ENCODE data around the gene KIAA1328.

KIAA1328 gene

GRCh38 chr18:36843784-36844183, 14.9 kb downstream of the KIAA1328 start:
- TF ChIP-seq SPI1 (IDR thresholded peaks at IDR 0.05; ENCODE audit: borderline replicate concordance, low read depth) (no peak), REST (IDR thresholded peaks at IDR 0.05; ENCODE audit: insufficient replicate concordance, low read depth) (no peak), POLR2AphosphoS5 (IDR thresholded peaks at IDR 0.05; ENCODE audit: low read depth) (no peak), GABPA (IDR thresholded peaks at IDR 0.05; ENCODE audit: low read depth) (no peak)
- TF ChIP-seq, protein P1, sequence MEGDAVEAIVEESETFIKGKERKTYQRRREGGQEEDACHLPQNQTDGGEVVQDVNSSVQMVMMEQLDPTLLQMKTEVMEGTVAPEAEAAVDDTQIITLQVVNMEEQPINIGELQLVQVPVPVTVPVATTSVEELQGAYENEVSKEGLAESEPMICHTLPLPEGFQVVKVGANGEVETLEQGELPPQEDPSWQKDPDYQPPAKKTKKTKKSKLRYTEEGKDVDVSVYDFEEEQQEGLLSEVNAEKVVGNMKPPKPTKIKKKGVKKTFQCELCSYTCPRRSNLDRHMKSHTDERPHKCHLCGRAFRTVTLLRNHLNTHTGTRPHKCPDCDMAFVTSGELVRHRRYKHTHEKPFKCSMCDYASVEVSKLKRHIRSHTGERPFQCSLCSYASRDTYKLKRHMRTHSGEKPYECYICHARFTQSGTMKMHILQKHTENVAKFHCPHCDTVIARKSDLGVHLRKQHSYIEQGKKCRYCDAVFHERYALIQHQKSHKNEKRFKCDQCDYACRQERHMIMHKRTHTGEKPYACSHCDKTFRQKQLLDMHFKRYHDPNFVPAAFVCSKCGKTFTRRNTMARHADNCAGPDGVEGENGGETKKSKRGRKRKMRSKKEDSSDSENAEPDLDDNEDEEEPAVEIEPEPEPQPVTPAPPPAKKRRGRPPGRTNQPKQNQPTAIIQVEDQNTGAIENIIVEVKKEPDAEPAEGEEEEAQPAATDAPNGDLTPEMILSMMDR (IDR thresholded peaks at IDR 0.05; ENCODE audit: insufficient read depth, low read length), result no peak
- DNase-seq (ENCODE audit: low read depth in 1 of 2, low spot score in 1 of 2), result no peak

GRCh38 chr18:36848609-36849008, 19.7 kb downstream of the KIAA1328 start:
- no peak for DNase-seq (ENCODE audit: low read depth in 1 of 2, low spot score in 1 of 2)
- TF ChIP-seq SPI1 (IDR thresholded peaks at IDR 0.05; ENCODE audit: borderline replicate concordance, low read depth) (no peak), REST (IDR thresholded peaks at IDR 0.05; ENCODE audit: insufficient replicate concordance, low read depth) (no peak), POLR2AphosphoS5 (IDR thresholded peaks at IDR 0.05; ENCODE audit: low read depth) (no peak)
- TF ChIP-seq, protein P1 (IDR thresholded peaks at IDR 0.05; ENCODE audit: insufficient read depth, low read length), result no peak
- no peaks in the 10 kb centered on the region for H3K27me3 ChIP-seq (ENCODE audit: insufficient read depth, poor library complexity, severe bottlenecking)

More at GRCh38 chr18:36843784-36844183, 14.9 kb downstream of the KIAA1328 start:
- Histone ChIP-seq H3K27me3 (ENCODE audit: insufficient read depth, poor library complexity, severe bottlenecking) (no peaks in the 10 kb centered on the region), H3K27ac (replicated peaks) (no peak overlapping the region), H3K4me3 (replicated peaks; ENCODE audit: insufficient read depth, low read length) (no peak overlapping the region)

DNA sequence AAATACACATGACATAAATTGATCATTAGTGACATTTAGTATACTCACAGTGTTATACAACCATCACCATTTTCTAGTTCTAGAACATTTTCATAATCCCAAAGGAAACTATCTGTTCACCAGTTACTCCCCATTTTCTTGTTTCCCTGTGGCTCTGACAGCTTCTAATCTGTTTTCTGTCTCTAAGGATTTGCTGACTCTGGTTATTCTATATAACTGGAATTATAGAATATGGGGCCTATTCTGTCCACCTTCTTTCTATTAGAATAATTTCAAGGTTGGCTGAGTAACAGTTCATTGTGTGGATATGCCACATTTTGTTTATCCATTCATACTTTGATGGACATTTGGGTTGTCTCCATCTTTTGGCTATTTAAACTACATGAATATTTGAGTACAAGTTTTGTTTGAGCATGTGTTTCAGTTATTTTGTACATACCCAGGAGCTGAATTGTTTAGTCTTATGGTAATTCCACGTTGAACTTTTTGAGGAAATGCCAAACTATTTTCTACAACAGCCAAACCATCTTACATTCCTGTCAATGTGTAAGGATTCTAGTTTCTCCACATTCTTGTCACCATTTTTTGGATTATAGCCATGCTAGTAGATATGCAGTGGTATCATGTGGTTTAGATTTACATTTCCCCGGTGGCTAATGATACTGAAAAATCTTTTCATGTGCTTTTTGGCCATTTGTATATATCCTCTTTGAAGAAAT, 20.5 kb downstream of the KIAA1328 start:
- DNase-seq (ENCODE audit: low read depth in 1 of 2, low spot score in 1 of 2), result no peak
- Histone ChIP-seq H3K27ac (replicated peaks) (no peak overlapping the region), H3K4me3 (replicated peaks; ENCODE audit: insufficient read depth, low read length) (no peak overlapping the region), H3K27me3 (ENCODE audit: insufficient read depth, poor library complexity, severe bottlenecking) (no peaks in the 10 kb centered on the region)
- no peak for TF ChIP-seq SPI1 (IDR thresholded peaks at IDR 0.05; ENCODE audit: borderline replicate concordance, low read depth)
- no peak for TF ChIP-seq REST (IDR thresholded peaks at IDR 0.05; ENCODE audit: insufficient replicate concordance, low read depth)
- TF ChIP-seq GABPA (IDR thresholded peaks at IDR 0.05; ENCODE audit: low read depth), result no peak
- TF ChIP-seq, protein P1 (IDR thresholded peaks at IDR 0.05; ENCODE audit: insufficient read depth, low read length), result no peak
- TF ChIP-seq POLR2AphosphoS5 (IDR thresholded peaks at IDR 0.05; ENCODE audit: low read depth), result no peak

More at GRCh38 chr18:36848609-36849008, 19.7 kb downstream of the KIAA1328 start:
- Histone ChIP-seq H3K4me3 (replicated peaks; ENCODE audit: insufficient read depth, low read length) (no peak overlapping the region), H3K27ac (replicated peaks) (no peak overlapping the region)
